Duodenal mucosa (tissue), 2 donors: Measurements from ENCODE around the gene GET4.

Source experiments
- H3K27ac ChIP-seq: one replicate; pipeline ENCODE4 v1.7.0; 2013; ENCODE audit warnings: low read depth, low read length
- H3K27me3 ChIP-seq, 2 donors: one replicate each; pipeline ENCODE4 v1.7.0; 2013; ENCODE audit warnings: low read length in 2 of 2, control low read depth in 1 of 2; ENCODE audit not compliant: insufficient read depth in 2 of 2, control insufficient read depth in 1 of 2
- H3K36me3 ChIP-seq, 2 donors: one replicate each; pipeline ENCODE4 v1.7.0; 2013; ENCODE audit warnings: low read length in 2 of 2, control low read depth in 1 of 2; ENCODE audit not compliant: insufficient read depth in 2 of 2, control insufficient read depth in 1 of 2
- H3K4me1 ChIP-seq, 2 donors: one replicate each; pipeline ENCODE4 v1.7.0; 2013; ENCODE audit warnings: low read length in 2 of 2, control low read depth in 1 of 2; ENCODE audit not compliant: insufficient read depth in 2 of 2, control insufficient read depth in 1 of 2
- H3K4me3 ChIP-seq, 2 donors: one replicate each; pipeline ENCODE4 v1.7.0; 2013; ENCODE audit warnings: low read length in 2 of 2, low read depth in 1 of 2
- H3K9ac ChIP-seq, 2 donors: one replicate each; pipeline ENCODE4 v1.7.0; 2013; ENCODE audit warnings: low read length in 2 of 2, low read depth in 1 of 2
- H3K9me3 ChIP-seq, 2 donors: one replicate each; pipeline ENCODE4 v1.7.0; 2013; ENCODE audit warnings: low read length in 2 of 2, control low read depth in 1 of 2; ENCODE audit not compliant: control insufficient read depth in 1 of 2

GET4 gene

GRCh38 chr7:885261-885892 is 9.0 kb downstream of the GET4 start:
- no peaks in the 10 kb centered on the region for H3K9me3 ChIP-seq
- no peak overlapping the region for H3K4me3 ChIP-seq
- H3K9ac ChIP-seq = no peak overlapping the region
- no peak overlapping the region for H3K27ac ChIP-seq
- H3K4me1 ChIP-seq = peaks cover 0 to 2% of the 10 kb centered on the region in 2 donors
- H3K36me3 ChIP-seq = peaks cover 5 to 45% of the 10 kb centered on the region in 2 donors
- H3K27me3 ChIP-seq = no peaks in the 10 kb centered on the region

- Histone ChIP-seq H3K9me3 (no peaks in the 10 kb centered on the region), H3K27me3 (no peaks in the 10 kb centered on the region), H3K9ac (no peak overlapping the region), H3K36me3 (peaks cover 12 to 52% of the 10 kb centered on the region in 2 donors), H3K4me3 (no peak overlapping the region), H3K27ac (no peak overlapping the region), H3K4me1 (peaks cover 0 to 2% of the 10 kb centered on the region in 2 donors)
These were observed 9.7 kb downstream of the GET4 start for GRCh38 chr7:885893-886625.

GRCh38 chr7:886626-887487 is 10.5 kb downstream of the GET4 start:
- H3K9me3 ChIP-seq = no peaks in the 10 kb centered on the region
- H3K36me3 ChIP-seq = peaks cover 18 to 60% of the 10 kb centered on the region in 2 donors
- H3K4me1 ChIP-seq = peaks cover 0 to 2% of the 10 kb centered on the region in 2 donors
- H3K4me3 ChIP-seq = no peak overlapping the region
- H3K27me3 ChIP-seq = no peaks in the 10 kb centered on the region
- H3K27ac ChIP-seq = no peak overlapping the region
- H3K9ac ChIP-seq = no peak overlapping the region

GRCh38 chr7:887488-887820 is 11.1 kb downstream of the GET4 start:
- peaks cover 23 to 66% of the 10 kb centered on the region in 2 donors for H3K36me3 ChIP-seq
- H3K4me3 ChIP-seq = no peak overlapping the region
- no peak overlapping the region for H3K27ac ChIP-seq
- peaks cover 0 to 2% of the 10 kb centered on the region in 2 donors for H3K4me1 ChIP-seq
- no peaks in the 10 kb centered on the region for H3K9me3 ChIP-seq
- H3K9ac ChIP-seq = no peak overlapping the region
- no peaks in the 10 kb centered on the region for H3K27me3 ChIP-seq

- Histone ChIP-seq H3K36me3 (peaks cover 27 to 72% of the 10 kb centered on the region in 2 donors), H3K9ac (no peak overlapping the region), H3K27ac (no peak overlapping the region)
These were observed 12.0 kb downstream of the GET4 start for GRCh38 chr7:888081-889024.

GRCh38 chr7:889025-889390 is 12.7 kb downstream of the GET4 start:
- H3K9ac ChIP-seq = no peak overlapping the region
- H3K4me1 ChIP-seq = peaks cover 0 to 2% of the 10 kb centered on the region in 2 donors
- H3K27ac ChIP-seq = no peak overlapping the region
- H3K27me3 ChIP-seq = no peaks in the 10 kb centered on the region
- H3K4me3 ChIP-seq = no peak overlapping the region
- H3K9me3 ChIP-seq = no peaks in the 10 kb centered on the region
- H3K36me3 ChIP-seq = peaks cover 33 to 78% of the 10 kb centered on the region in 2 donors

More at GRCh38 chr7:888081-889024, 12.0 kb downstream of the GET4 start:
- H3K4me1 ChIP-seq = peaks cover 0 to 2% of the 10 kb centered on the region in 2 donors
- no peaks in the 10 kb centered on the region for H3K9me3 ChIP-seq
- no peak overlapping the region for H3K4me3 ChIP-seq
- no peaks in the 10 kb centered on the region for H3K27me3 ChIP-seq

GRCh38 chr7:889391-889790 is 13.0 kb downstream of the GET4 start:
- no peaks in the 10 kb centered on the region for H3K27me3 ChIP-seq
- no peaks in the 10 kb centered on the region for H3K9me3 ChIP-seq
- H3K36me3 ChIP-seq = peaks cover 37 to 82% of the 10 kb centered on the region in 2 donors
- H3K4me1 ChIP-seq = peaks cover 0 to 2% of the 10 kb centered on the region in 2 donors
- no peak overlapping the region for H3K9ac ChIP-seq
- no peak overlapping the region for H3K4me3 ChIP-seq
- H3K27ac ChIP-seq = no peak overlapping the region

GRCh38 chr7:890868-891267 is 14.5 kb downstream of the GET4 start:
- Histone ChIP-seq H3K4me3 (no peak overlapping the region), H3K27ac (no peak overlapping the region), H3K9ac (no peak overlapping the region), H3K9me3 (no peaks in the 10 kb centered on the region), H3K4me1 (no peaks in the 10 kb centered on the region), H3K27me3 (no peaks in the 10 kb centered on the region), H3K36me3 (peaks cover 50 to 93% of the 10 kb centered on the region in 2 donors)

GRCh38 chr7:891291-891690 is 14.9 kb downstream of the GET4 start:
- no peak overlapping the region for H3K4me3 ChIP-seq
- H3K9me3 ChIP-seq = no peaks in the 10 kb centered on the region
- H3K9ac ChIP-seq = no peak overlapping the region
- no peak overlapping the region for H3K27ac ChIP-seq
- no peaks in the 10 kb centered on the region for H3K4me1 ChIP-seq
- peaks cover 54 to 93% of the 10 kb centered on the region in 2 donors for H3K36me3 ChIP-seq
- H3K27me3 ChIP-seq = no peaks in the 10 kb centered on the region
